ENCODE measurements around the gene RPGRIP1L. TPM values are rescaled to one million over a fixed set of nuclear protein-coding genes. Genes with fewer than 3 reads are reported as not detected.

Gene RPGRIP1L
- total and polyA plus RNA-seq, 2 of the 8 experiments (the other 6 are each of a cell fraction or from before 2014, with no cell fraction given), result 4.0 to 13.7 TPM

GRCh38 chr16:53662072-53662471 lies 41.6 kb downstream of the RPGRIP1L start:
- Histone ChIP-seq H3K4me2 (ENCODE audit: insufficient read depth in 1 of 2, low read depth in 2 of 2, low read length in 2 of 2) (no peak overlapping the region), H3K4me1 (replicated peaks in 1 of 4; ENCODE audit: control insufficient read depth in 3 of 4, insufficient read depth in 4 of 4, low read length in 3 of 4) (no peaks in the 10 kb centered on the region; a peak in 1 of 7 replicates), H2BK12ac (ENCODE audit: low read depth, low read length) (no peak overlapping the region), H3K23me2 (ENCODE audit: low read depth, low read length) (no peaks in the 10 kb centered on the region), H4K8ac (ENCODE audit: extremely low read depth, insufficient read depth, low read length) (no peak overlapping the region), H3K18ac (ENCODE audit: extremely low read depth, low read length) (no peak overlapping the region), H3K23ac (ENCODE audit: insufficient read length) (no peak overlapping the region), H3K4ac (replicated peaks; ENCODE audit: insufficient read length, low read depth, low read length) (no peak overlapping the region), H3K79me2 (ENCODE audit: control insufficient read depth in 1 of 2, insufficient read depth in 2 of 2, low read length in 2 of 2) (no peaks in the 10 kb centered on the region), H3K36me3 (ENCODE audit: control insufficient read depth in 2 of 4, insufficient read depth in 4 of 4, low read length in 3 of 4) (no peaks in the 10 kb centered on the region), H3K9ac (replicated peaks in 1 of 4; ENCODE audit: extremely low read depth in 1 of 4, low read depth in 3 of 4, low read length in 3 of 4) (no peak overlapping the region), H3K27ac (ENCODE audit: low read depth, low read length) (no peak overlapping the region), H2BK20ac (ENCODE audit: low read length) (no peak overlapping the region), H2BK5ac (ENCODE audit: low read depth, low read length) (no peak overlapping the region), H2BK120ac (replicated peaks; ENCODE audit: low read depth, low read length) (no peak overlapping the region), H3K79me1 (ENCODE audit: low read depth, low read length) (no peaks in the 10 kb centered on the region), H3K9me3 (ENCODE audit: insufficient read depth in 2 of 2, low read depth in 1 of 2, low read length in 1 of 2) (no peaks in the 10 kb centered on the region), H4K5ac (ENCODE audit: insufficient read length, low read depth, low read length) (no peak overlapping the region), H2BK15ac (ENCODE audit: low read length) (no peak overlapping the region), H3K14ac (ENCODE audit: insufficient read length) (no peak overlapping the region), H3K4me3 (ENCODE audit: extremely low read depth in 1 of 4, insufficient read depth in 2 of 4, low read depth in 3 of 4, low read length in 4 of 4) (no peak overlapping the region), H4K91ac (replicated peaks; ENCODE audit: insufficient read length, low read length) (no peak overlapping the region), H2AK5ac (ENCODE audit: low read depth, low read length) (no peak overlapping the region), H3K56ac (replicated peaks; ENCODE audit: insufficient read length, low read depth, low read length) (no peak overlapping the region), H3K27me3 (replicated peaks in 1 of 4; ENCODE audit: control insufficient read depth in 3 of 4, extremely low read depth in 1 of 4, insufficient read depth in 3 of 4, low read length in 3 of 4) (no peaks in the 10 kb centered on the region), H4K20me1 (replicated peaks in 1 of 2; ENCODE audit: control insufficient read depth in 1 of 2, insufficient read depth in 2 of 2, low read length in 2 of 2) (no peaks in the 10 kb centered on the region), H2AFZ (ENCODE audit: low read length) (no peak overlapping the region)
- ChIA-PET CTCF (ENCODE audit: partially characterized antibody) (interaction anchor here (1.1 kb wide), 1 partner anchor 131 kb away, joined by 4 read pairs; no protein-coding TSS in a partner anchor), POLR2A (ENCODE audit: partially characterized antibody) (no interaction called here)
- no peak for FAIRE-seq
- WGBS, 2 experiments (ENCODE audit: extremely low coverage in 1 of 2, insufficient coverage in 1 of 2, insufficient read length in 1 of 2, insufficient replicate concordance in 2 of 2, low coverage in 1 of 2, low lambda C conversion rate in 2 of 2, missing lambda C conversion rate in 1 of 2), result 93% methylated on average over 1 of the region's 1 CpG; no CpG with 5 or more reads in 1 of the 2 experiments
- no peak for DNase-seq (ENCODE audit: low read depth in 1 of 2, low spot score in 2 of 2)
- TF ChIP-seq TAF7 (optimal IDR thresholded peaks at IDR 0.05; ENCODE audit: borderline replicate concordance, low read depth, low read length), result no peak
- no peak for TF ChIP-seq EGR1 (IDR thresholded peaks at IDR 0.05; ENCODE audit: borderline replicate concordance, low read depth, low read length)
- TF ChIP-seq POLR2A (IDR thresholded peaks at IDR 0.05; ENCODE audit: control extremely low read depth in 1 of 2, low read depth in 2 of 2, low read length in 2 of 2), result no peak
- no peak for TF ChIP-seq GABPA (IDR thresholded peaks at IDR 0.05; ENCODE audit: borderline replicate concordance, insufficient read depth, low read length)
- TF ChIP-seq CBX8 (IDR thresholded peaks at IDR 0.05; ENCODE audit: borderline replicate concordance, low read depth, low read length), result no peak
- no peak for TF ChIP-seq GTF2F1 (IDR thresholded peaks at IDR 0.05; ENCODE audit: borderline replicate concordance, low read depth, low read length)
- TF ChIP-seq POU5F1 (IDR thresholded peaks at IDR 0.05; ENCODE audit: low read depth, low read length), result no peak
- no peak for TF ChIP-seq BRCA1 (IDR thresholded peaks at IDR 0.05; ENCODE audit: low read depth, low read length)
- TF ChIP-seq NANOG (IDR thresholded peaks at IDR 0.05; ENCODE audit: insufficient read depth, low read depth, low read length, poor library complexity, severe bottlenecking), result no peak

Data from H1 (cell line).